Inflammatory macrophage treated with lipopolysaccharide for 1 hour (primary cell): Measurements from ENCODE around the gene LSM3.

ENCODE experiments used
- DNase-seq, 2 donors: peaks; one replicate each; pipeline ENCODE4 v3.0.0-alpha.2; 2020 to 2022

LSM3 gene

GRCh38 chr3:14158370-14158769, 20.2 kb upstream of the LSM3 start:
- no peak for DNase-seq

GRCh38 chr3:14159426-14159825, 19.2 kb upstream of the LSM3 start:
- no peak for DNase-seq

- no peak for DNase-seq
Observed at GRCh38 chr3:14161282-14161681, 17.3 kb upstream of the LSM3 start.

- DNase-seq: peak; percentile 17 to 40
Observed at GRCh38 chr3:14162178-14162577, 16.4 kb upstream of the LSM3 start.

- peak in 1 of 2 donors; percentile 50 for DNase-seq
Observed at GRCh38 chr3:14166877-14167603, 11.6 kb upstream of the LSM3 start.

- peak; percentile 12 to 53 for DNase-seq
Observed at GRCh38 chr3:14169435-14169834, 9.2 kb upstream of the LSM3 start.

- DNase-seq: no peak
Observed at GRCh38 chr3:14169871-14170270, 8.7 kb upstream of the LSM3 start.

- DNase-seq: no peak
Observed at GRCh38 chr3:14170531-14171159, 8.0 kb upstream of the LSM3 start.

- DNase-seq: no peak
Observed at GRCh38 chr3:14172496-14172895, 6.1 kb upstream of the LSM3 start.

GRCh38 chr3:14174483-14174882, 4.1 kb upstream of the LSM3 start:
- DNase-seq: no peak

GRCh38 chr3:14175383-14176037, 3.1 kb upstream of the LSM3 start:
- no peak for DNase-seq

GRCh38 chr3:14177580-14178246, 904 bp upstream of the LSM3 start:
- no peak for DNase-seq

GRCh38 chr3:14179114-14179465, 473 bp downstream of the LSM3 start:
- DNase-seq: no peak

- no peak for DNase-seq
Observed at GRCh38 chr3:14179795-14180194, 1.2 kb downstream of the LSM3 start.

GRCh38 chr3:14181253-14181652, 2.6 kb downstream of the LSM3 start:
- no peak for DNase-seq

GRCh38 chr3:14183015-14183577, 4.5 kb downstream of the LSM3 start:
- DNase-seq: no peak

- DNase-seq: no peak
Observed at GRCh38 chr3:14186854-14187458, 8.3 kb downstream of the LSM3 start.

- DNase-seq: no peak
Observed at GRCh38 chr3:14188041-14188754, 9.6 kb downstream of the LSM3 start.

- DNase-seq: no peak
Observed at GRCh38 chr3:14194865-14195264, 16.2 kb downstream of the LSM3 start.

- DNase-seq: no peak
Observed at GRCh38 chr3:14199641-14200040, 21.0 kb downstream of the LSM3 start.

GRCh38 chr3:14200276-14200675, 21.7 kb downstream of the LSM3 start:
- no peak for DNase-seq

GRCh38 chr3:14200841-14201240, 22.2 kb downstream of the LSM3 start:
- no peak for DNase-seq
